Retinal pigment epithelial cell (primary cell): ENCODE data around the gene PTGR1.
"Not testable (repeated sequence)": the region's sequence is repeated elsewhere in the genome, so short reads cannot be mapped to it uniquely, and the experiment has no call there.

Experiments used
- DNase-seq: peaks from one replicate; pipeline ENCODE4 v3.0.0-alpha.2; 2010; ENCODE audit warnings: low read depth
- H3K4me3 ChIP-seq: 2 replicates; pipeline ENCODE4 v1.5.1; 2011; ENCODE audit warnings: mild to moderate bottlenecking, low read length, control low read depth, moderate library complexity
- TF ChIP-seq, protein P1 (sequence below): conservative IDR thresholded peaks from 2 replicates; pipeline ENCODE4 v1.5.1; 2011; ENCODE audit warnings: low read depth, low read length, control low read depth, inconsistent platforms

PTGR1 gene

DNA sequence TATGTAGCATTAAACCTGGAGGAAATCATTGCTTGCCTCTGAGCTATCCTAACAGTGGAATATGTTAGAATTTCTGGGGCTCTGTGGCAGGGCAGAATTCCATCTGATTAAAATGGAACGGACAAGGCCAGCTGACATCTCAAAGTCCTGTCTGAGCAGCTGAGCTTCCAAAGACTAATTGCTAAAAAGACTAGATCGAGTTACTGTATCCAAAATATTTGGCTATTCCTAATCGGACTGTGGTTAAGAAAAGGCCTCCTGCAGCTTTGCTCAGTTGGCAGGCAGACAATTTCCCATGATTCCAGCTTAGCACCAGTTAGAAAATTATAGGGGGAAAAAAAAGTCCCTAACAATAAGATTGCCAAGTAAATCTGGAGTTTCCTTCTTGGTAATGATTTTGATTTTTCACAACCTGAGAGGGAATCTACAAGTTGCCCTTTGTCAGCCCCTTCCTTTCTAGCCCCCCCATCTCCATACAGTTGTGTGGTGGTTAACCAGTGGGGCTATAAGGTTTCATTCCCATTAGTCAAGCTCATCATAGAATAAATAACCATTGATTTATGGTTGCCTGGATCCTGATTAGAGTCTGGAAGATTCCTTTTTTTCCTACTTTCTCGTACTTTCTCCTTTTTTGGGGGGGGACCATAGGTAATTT, 26.4 kb downstream of the PTGR1 start:
- TF ChIP-seq, protein P1, sequence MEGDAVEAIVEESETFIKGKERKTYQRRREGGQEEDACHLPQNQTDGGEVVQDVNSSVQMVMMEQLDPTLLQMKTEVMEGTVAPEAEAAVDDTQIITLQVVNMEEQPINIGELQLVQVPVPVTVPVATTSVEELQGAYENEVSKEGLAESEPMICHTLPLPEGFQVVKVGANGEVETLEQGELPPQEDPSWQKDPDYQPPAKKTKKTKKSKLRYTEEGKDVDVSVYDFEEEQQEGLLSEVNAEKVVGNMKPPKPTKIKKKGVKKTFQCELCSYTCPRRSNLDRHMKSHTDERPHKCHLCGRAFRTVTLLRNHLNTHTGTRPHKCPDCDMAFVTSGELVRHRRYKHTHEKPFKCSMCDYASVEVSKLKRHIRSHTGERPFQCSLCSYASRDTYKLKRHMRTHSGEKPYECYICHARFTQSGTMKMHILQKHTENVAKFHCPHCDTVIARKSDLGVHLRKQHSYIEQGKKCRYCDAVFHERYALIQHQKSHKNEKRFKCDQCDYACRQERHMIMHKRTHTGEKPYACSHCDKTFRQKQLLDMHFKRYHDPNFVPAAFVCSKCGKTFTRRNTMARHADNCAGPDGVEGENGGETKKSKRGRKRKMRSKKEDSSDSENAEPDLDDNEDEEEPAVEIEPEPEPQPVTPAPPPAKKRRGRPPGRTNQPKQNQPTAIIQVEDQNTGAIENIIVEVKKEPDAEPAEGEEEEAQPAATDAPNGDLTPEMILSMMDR: no peak
- DNase-seq: no peak

DNA sequence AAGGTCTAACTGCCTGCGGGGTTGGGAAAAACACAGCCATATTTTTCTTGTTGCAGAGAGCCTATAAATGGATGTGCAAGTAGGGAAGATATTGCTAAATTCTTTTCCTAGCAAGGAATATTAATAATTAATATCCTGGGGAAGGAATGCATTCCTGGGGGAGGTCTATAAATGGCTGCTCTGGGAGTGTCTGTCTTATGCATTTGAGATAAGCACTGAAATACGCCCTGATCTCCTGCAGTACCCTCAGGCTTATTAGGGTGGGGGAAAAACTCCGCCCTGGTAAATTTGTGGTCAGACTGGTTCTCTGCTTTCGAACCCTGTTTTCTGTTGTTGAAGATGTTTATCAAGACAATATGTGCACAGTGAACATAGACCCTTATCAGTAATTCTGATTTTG, 31.3 kb downstream of the PTGR1 start:
- not testable (repeated sequence) for H3K4me3 ChIP-seq, DNase-seq

More for the DNA sequence above, 26.4 kb downstream of the PTGR1 start:
- H3K4me3 ChIP-seq: no peak overlapping the region

DNA sequence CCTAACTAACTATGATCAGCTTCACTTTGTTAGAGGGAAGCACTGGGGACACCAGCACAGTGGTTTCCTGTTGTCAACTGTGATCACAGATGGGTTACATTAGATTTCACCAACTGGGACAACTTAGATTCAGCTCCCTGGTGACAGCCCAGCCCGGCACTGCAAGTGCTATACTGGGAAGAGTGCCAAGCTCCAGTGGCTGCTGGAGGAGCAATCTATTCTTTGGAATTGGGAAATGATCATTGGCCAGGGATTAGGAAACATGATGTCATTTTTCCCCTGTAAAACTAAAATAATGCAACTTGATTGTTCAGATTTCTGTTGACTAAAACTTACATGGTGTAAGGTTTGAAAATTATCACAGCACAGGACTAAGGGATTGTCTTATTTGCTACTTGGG, 33.2 kb downstream of the PTGR1 start:
- H3K4me3 ChIP-seq: no peak overlapping the region
- DNase-seq: no peak
- TF ChIP-seq, protein P1: no peak

DNA sequence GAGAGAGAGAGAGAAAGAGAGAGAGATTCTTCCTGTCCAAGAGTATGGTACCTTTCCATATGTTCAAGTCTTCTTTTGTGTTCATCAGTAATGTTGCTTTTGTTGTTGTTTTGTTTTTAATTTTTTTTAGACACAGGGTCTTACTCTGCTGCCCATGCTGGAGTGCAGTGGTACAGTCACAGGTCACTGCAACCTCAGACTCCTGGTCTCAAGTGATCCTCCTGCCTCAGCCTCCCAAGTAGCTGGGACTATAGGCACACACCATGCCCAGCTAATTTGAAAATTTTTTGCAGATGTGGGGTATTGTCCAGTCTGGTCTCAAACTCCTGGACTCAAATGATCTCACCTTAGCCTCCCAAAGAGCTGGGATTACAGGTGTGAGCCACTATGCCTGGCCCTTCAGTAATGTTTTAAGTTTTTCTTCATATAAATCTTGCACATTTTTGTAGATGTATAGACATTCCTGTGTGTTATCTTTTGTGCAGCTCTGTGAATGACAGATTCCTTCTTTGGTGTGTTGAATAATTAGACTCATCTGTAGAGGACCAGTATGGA, 38.2 kb downstream of the PTGR1 start:
- TF ChIP-seq, protein P1: no peak
- DNase-seq: no peak
- H3K4me3 ChIP-seq: no peak overlapping the region

DNA sequence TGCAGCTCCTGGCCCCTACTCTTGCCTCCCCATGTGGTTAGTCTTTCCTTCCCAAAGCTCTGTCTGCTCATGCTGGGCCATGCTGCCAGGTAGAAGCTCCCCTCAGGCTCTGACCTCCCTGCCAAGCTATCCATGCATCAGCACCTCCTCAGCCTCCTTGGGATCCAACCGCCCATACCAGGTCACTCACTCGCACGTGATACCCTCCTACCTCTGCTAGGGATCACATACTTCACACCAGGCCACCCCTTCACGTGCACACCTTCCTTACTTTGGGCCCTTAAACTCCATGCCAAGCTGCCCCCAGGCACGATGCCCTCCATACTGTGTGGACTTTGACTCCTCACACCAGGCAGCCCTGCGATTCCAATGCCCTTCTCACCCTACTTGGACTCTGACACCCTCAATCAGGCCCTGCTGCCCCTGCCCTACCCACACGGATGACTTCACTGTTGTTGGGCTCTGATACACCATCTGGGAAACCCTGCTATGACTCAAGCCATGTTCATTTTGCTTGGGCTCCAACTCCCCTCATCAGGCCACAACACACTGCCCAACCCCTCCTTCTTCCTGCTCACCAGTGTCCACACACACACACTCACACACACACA, 40.3 kb downstream of the PTGR1 start:
- TF ChIP-seq, protein P1: no peak
- no peak for DNase-seq
- H3K4me3 ChIP-seq: no peak overlapping the region

DNA sequence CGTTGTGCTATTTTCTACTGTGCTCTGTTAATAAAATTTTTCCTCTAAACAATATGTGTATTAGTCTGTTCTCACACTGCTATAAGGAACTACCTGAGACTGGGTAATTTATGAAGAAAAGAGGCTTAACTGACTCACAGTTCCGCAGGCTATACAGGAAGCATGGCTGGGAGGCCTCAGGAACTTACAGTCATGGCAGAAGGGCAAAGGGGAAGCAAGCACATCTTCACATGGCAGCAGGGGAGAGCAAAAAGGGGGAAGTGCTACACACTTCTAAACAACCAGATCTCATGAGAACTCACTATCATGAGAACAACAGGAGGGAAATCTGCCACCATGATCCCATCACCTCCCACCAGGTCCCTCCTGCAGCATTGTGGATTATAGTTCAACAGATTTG, 44.0 kb downstream of the PTGR1 start:
- H3K4me3 ChIP-seq, DNase-seq: not testable (repeated sequence)

DNA sequence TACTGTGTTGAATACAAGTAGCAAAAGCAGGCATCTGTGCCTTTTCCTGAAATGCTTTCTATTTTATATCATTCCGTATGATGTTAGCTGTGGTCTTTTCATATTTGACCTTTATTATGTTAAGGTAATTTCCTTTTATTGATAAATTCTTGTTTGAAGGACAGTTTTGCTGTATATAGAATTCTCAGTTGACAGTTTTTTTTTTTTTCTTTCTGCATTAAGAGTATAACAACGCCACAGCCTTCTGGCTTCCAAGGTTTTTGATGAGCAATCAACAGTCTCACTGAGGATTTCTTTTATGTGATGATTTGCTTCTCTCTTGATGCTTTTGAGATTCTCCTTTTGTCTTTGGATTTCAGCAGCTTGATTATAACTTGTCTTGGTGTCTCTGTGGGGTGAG, 50.8 kb downstream of the PTGR1 start:
- TF ChIP-seq, protein P1: no peak
- DNase-seq: no peak
- no peak overlapping the region for H3K4me3 ChIP-seq

DNA sequence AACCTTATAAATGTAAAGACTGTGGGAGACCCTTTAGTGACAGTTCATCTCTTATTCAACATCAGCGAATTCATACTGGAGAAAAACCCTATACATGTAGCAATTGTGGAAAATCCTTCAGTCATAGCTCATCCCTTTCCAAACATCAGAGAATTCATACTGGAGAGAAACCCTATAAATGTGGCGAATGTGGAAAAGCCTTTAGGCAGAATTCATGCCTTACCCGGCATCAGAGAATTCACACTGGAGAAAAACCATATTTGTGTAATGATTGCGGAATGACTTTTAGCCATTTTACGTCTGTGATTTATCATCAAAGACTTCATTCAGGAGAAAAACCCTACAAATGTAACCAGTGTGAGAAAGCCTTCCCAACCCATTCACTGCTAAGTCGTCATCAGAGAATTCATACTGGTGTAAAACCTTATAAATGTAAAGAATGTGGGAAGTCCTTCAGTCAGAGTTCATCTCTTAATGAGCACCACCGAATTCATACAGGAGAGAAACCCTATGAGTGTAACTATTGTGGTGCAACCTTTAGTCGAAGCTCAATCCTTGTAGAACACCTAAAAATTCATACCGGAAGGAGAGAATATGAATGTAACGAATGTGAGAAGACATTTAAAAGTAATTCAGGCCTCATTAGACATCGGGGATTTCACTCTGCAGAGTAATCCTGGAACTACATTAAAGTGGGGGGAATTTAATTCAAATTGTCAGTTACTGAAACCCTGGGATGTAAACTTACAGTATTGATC, 56.8 kb downstream of the PTGR1 start:
- TF ChIP-seq, protein P1: no peak
- no peak for DNase-seq
- H3K4me3 ChIP-seq: no peak overlapping the region
